ENCODE measurements around the gene ASF1A. TPM values are rescaled to one million over a fixed set of nuclear protein-coding genes. Genes with fewer than 3 reads are reported as not detected.

ASF1A gene
- total RNA-seq, 1 experiment from 2014 or later, result 30.4 TPM

DNA sequence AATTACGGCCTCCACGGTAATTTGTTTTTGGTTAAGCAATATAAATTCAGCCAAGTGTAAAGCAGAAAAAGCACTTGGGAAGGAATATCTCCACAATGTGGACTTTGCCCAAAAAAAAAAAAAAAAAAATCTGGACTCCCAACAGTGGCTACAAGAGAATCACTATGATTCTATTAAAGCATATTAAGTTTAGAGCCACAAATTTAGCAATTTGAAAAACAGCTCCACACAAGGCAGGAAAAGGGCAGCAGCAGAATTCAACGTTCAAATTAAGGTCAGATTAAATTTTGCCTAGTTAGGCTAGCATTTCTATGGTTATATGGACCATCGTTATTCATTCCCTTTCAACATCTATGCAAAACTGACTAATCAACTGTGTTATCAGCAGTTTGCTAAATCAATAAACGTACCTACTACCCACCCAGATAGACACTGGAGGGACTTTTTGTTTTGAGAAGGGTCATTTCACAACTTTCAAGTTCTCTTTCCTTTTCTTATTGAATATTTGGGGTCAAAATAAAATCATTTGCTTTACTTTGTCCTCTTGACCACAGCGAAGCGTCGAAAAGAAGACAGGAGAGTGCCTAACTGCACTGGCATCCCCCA is 40.0 kb downstream of the ASF1A start:
- Mint-ChIP-seq H3K9me3 (ENCODE audit: unreplicated experiment) (no peaks in the 10 kb centered on the region), H3K27ac (ENCODE audit: low read depth, unreplicated experiment) (no peak overlapping the region), H3K4me1 (ENCODE audit: insufficient read depth, unreplicated experiment) (peaks cover 23% of the 10 kb centered on the region), H3K27me3 (ENCODE audit: insufficient read depth, unreplicated experiment) (no peaks in the 10 kb centered on the region), H3K36me3 (ENCODE audit: insufficient read depth, unreplicated experiment) (peaks cover 17% of the 10 kb centered on the region), H3K4me3 (ENCODE audit: unreplicated experiment) (peak overlapping the region; percentile 85)
- DNase-seq (ENCODE audit: unreplicated experiment), result peak; percentile 0
- CTCF ChIA-PET, result interaction anchor here (0.7 to 1.2 kb wide), 3 partner anchors 21 to 1554 kb away, joined by 3 to 4 read pairs (median 3); no protein-coding TSS in a partner anchor
- intact Hi-C loops (cut with micrococcal nuclease), result no loop called here
- BruUV-seq (replicated peaks), result TSS peak; percentile 32
- TF ChIP-seq, protein P1, sequence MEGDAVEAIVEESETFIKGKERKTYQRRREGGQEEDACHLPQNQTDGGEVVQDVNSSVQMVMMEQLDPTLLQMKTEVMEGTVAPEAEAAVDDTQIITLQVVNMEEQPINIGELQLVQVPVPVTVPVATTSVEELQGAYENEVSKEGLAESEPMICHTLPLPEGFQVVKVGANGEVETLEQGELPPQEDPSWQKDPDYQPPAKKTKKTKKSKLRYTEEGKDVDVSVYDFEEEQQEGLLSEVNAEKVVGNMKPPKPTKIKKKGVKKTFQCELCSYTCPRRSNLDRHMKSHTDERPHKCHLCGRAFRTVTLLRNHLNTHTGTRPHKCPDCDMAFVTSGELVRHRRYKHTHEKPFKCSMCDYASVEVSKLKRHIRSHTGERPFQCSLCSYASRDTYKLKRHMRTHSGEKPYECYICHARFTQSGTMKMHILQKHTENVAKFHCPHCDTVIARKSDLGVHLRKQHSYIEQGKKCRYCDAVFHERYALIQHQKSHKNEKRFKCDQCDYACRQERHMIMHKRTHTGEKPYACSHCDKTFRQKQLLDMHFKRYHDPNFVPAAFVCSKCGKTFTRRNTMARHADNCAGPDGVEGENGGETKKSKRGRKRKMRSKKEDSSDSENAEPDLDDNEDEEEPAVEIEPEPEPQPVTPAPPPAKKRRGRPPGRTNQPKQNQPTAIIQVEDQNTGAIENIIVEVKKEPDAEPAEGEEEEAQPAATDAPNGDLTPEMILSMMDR (IDR thresholded peaks at IDR 0.05; ENCODE audit: unreplicated experiment), result no peak
- POLR2A ChIA-PET, result interaction anchor here (0.6 to 2.5 kb wide), 12 partner anchors 10 to 417 kb away, joined by 3 to 35 read pairs (median 4); partner anchors contain the start of gene ASF1A

DNA sequence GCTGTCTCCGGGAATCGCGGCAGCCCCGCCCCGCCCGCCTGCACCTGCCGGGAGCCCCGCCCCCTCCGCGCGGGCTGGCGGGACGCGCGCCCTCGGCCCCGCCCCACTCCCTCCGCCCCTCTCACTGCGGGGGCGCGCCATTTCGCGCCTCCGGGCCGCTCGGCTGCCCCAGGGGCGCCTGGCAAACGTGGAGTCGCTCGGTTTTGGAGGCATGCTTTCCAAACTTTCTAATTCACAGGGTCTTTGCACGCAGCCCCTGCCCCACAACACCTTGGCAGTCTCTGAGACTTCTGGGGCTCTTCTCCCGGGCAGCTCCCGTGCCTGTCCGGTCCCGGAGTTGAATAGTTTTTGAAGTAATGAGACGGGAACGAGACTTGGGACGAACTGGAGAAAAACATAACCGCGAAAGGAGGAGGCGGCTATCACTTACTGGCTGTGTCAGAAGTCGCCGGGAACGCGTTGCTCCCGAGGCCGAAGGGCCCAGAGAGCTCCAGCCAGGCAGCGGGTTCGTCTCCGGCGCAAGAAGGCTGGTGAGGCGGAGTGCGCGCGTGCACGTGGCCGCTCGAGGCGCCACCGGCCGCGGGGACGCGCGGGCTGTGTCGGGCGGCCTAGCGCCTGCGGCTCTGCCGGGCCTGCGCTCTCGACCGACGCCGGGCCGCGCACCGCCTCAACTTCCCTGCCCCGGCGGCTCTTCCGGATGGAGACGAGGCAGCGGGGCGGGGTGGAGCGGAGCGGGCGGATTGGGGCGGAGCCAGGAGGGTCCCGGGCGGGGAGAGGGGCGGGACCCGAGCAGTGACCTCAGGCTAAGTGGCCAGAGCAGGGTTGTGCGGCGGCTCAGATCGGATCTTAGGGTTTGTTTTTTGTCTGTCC is 40.7 kb downstream of the ASF1A start, which contains the start of gene MCM9:
Gene MCM9 (minus strand): TSS at position 699 of the 870 bp plus-strand sequence. CDS start 3,436 bp downstream, outside the sequence.
- peaks cover 9% of the 10 kb centered on the region for H3K36me3 Mint-ChIP-seq (ENCODE audit: insufficient read depth, unreplicated experiment)
- no TSS peak for BruUV-seq (replicated peaks)
- CTCF ChIA-PET, result interaction anchor here (0.7 to 1.0 kb wide), 5 partner anchors 29 to 1555 kb away, joined by 3 read pairs; partner anchors contain the start of gene ASF1A
- DNase-seq (ENCODE audit: unreplicated experiment), result peak; percentile 85
- H3K27ac Mint-ChIP-seq (ENCODE audit: low read depth, unreplicated experiment), result peak within 1 kb of the TSS; percentile 82
- intact Hi-C loops (cut with micrococcal nuclease), result loop anchor here (1.0 kb wide), 1 partner anchor 40 kb away; the partner anchor contains the start of gene ASF1A
- H3K4me1 Mint-ChIP-seq (ENCODE audit: insufficient read depth, unreplicated experiment), result peaks cover 23% of the 10 kb centered on the region
- H3K9me3 Mint-ChIP-seq (ENCODE audit: unreplicated experiment), result no peaks in the 10 kb centered on the region
- POLR2A ChIA-PET, result interaction anchor here (0.6 to 2.5 kb wide), 16 partner anchors 9 to 1264 kb away, joined by 3 to 35 read pairs (median 4); partner anchors contain the start of gene ASF1A
- TF ChIP-seq, protein P1 (IDR thresholded peaks at IDR 0.05; ENCODE audit: unreplicated experiment), result no peak
- peak within 1 kb of the TSS; percentile 85 for H3K4me3 Mint-ChIP-seq (ENCODE audit: unreplicated experiment)
- no peaks in the 10 kb centered on the region for H3K27me3 Mint-ChIP-seq (ENCODE audit: insufficient read depth, unreplicated experiment)

DNA sequence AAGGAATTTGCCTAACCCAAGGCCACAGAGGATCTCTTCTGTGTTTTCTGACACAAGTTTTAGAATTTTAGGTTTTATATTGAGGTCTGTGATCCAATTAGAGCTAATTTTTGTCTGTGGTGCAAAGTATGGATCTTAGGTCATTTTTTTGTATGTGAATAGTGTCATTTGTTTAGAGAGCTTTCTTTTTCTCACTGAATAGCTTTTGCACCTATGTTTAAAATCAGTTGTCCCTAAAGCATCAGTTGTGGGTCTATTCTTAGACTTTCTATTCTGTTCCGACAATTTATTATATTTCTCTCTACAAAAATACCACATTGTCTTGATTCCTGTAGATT is 41.3 kb downstream of the ASF1A start:
- no TSS peak for BruUV-seq (replicated peaks)
- Mint-ChIP-seq H3K4me1 (ENCODE audit: insufficient read depth, unreplicated experiment) (peaks cover 23% of the 10 kb centered on the region), H3K27me3 (ENCODE audit: insufficient read depth, unreplicated experiment) (no peaks in the 10 kb centered on the region), H3K4me3 (ENCODE audit: unreplicated experiment) (peak overlapping the region; percentile 85), H3K9me3 (ENCODE audit: unreplicated experiment) (no peaks in the 10 kb centered on the region), H3K36me3 (ENCODE audit: insufficient read depth, unreplicated experiment) (peaks cover 6% of the 10 kb centered on the region), H3K27ac (ENCODE audit: low read depth, unreplicated experiment) (peak overlapping the region; percentile 82)
- CTCF ChIA-PET, result interaction anchor here (0.7 to 1.0 kb wide), 3 partner anchors 29 to 44 kb away, joined by 3 read pairs; partner anchors contain the start of gene ASF1A
- TF ChIP-seq, protein P1 (IDR thresholded peaks at IDR 0.05; ENCODE audit: unreplicated experiment), result no peak
- DNase-seq (ENCODE audit: unreplicated experiment), result no peak
- intact Hi-C loops (cut with micrococcal nuclease), result loop anchor here (1.0 kb wide), 1 partner anchor 41 kb away; the partner anchor contains the start of gene ASF1A
- POLR2A ChIA-PET, result interaction anchor here (0.6 to 2.5 kb wide), 14 partner anchors 8 to 1264 kb away, joined by 3 to 35 read pairs (median 4); partner anchors contain the start of gene ASF1A
